Uterus (tissue), 4 donors: ENCODE results near the gene DDX56. TPM values are rescaled to one million over a fixed set of nuclear protein-coding genes. Genes with fewer than 3 reads are reported as not detected.
A peak's percentile ranks its signal among the peaks of the same experiment; 100 is the strongest.

Experiments used
- DNase-seq, 2 donors: peaks; one replicate each; pipeline ENCODE4 v3.0.0-alpha.2; 2019 to 2020
- H3K27ac ChIP-seq, 2 donors: fragments of 200-600 bp; sonication (generic); 1 replicate in 1 of 2; 2 replicates in 1 of 2; pipeline ENCODE4 v1.5.1; 2016 to 2018
- H3K27me3 ChIP-seq, 2 donors: fragments of 200-600 bp; sonication (generic); one replicate each; pipeline ENCODE4 v1.5.1; 2018 to 2019; ENCODE audit warnings: control low read depth in 1 of 2
- H3K36me3 ChIP-seq, 2 donors: fragments of 200-600 bp; sonication (generic); one replicate each; pipeline ENCODE4 v1.5.1; 2019; ENCODE audit warnings: control low read depth in 1 of 2
- H3K4me1 ChIP-seq, 2 donors: fragments of 200-600 bp; sonication (generic); one replicate each; pipeline ENCODE4 v1.5.1; 2018 to 2019; ENCODE audit warnings: control low read depth in 1 of 2
- H3K4me3 ChIP-seq, 2 donors: fragments of 200-600 bp; sonication (generic); 1 replicate in 1 of 2; 2 replicates in 1 of 2; pipeline ENCODE4 v1.5.1; 2018 to 2019; ENCODE audit warnings: mild to moderate bottlenecking in 1 of 2
- H3K9me3 ChIP-seq, 2 donors: fragments of 200-600 bp; sonication (generic); one replicate each; pipeline ENCODE4 v1.5.1; 2019; ENCODE audit warnings: control low read depth in 1 of 2
- POLR2A ChIP-seq, 2 donors: fragments of 450-650 bp; IDR thresholded peaks; one replicate each; pipeline ENCODE4 v1.6.1; 2016; ENCODE audit warnings: antibody characterized with exemption in 2 of 2, mild to moderate bottlenecking in 1 of 2, moderate library complexity in 1 of 2
- intact Hi-C: fragments of 100-400 bp; cut with DNase I; formaldehyde crosslinking; loops from one replicate; pipeline ENCODE4 v1.15.1; 2023; ENCODE audit warnings: low total_unique reads
- total RNA-seq, 4 donors: library from RNA; depleted of rRNA in 3 of 4; stranded (reverse); fragments of >200 nt in 3 of 4; gene quantifications; one replicate each; pipeline versions ENCODE4 v1.1.0 to v1.2.4, GENCODE V29; 2014 to 2023
- TF ChIP-seq, protein P1 (sequence below), 4 experiments: fragments of 200-600 bp in 2 of 4; fragments of 450-650 bp in 2 of 4; sonication (generic) in 2 of 4; IDR thresholded peaks; one replicate each; pipeline ENCODE4 v1.5.1; 2016 to 2019; ENCODE audit warnings: antibody characterized with exemption in 4 of 4, mild to moderate bottlenecking in 2 of 4, moderate library complexity in 1 of 4
- donor health status: DM: yes; HTN: yes; CAD: no.

Gene DDX56, protein sequence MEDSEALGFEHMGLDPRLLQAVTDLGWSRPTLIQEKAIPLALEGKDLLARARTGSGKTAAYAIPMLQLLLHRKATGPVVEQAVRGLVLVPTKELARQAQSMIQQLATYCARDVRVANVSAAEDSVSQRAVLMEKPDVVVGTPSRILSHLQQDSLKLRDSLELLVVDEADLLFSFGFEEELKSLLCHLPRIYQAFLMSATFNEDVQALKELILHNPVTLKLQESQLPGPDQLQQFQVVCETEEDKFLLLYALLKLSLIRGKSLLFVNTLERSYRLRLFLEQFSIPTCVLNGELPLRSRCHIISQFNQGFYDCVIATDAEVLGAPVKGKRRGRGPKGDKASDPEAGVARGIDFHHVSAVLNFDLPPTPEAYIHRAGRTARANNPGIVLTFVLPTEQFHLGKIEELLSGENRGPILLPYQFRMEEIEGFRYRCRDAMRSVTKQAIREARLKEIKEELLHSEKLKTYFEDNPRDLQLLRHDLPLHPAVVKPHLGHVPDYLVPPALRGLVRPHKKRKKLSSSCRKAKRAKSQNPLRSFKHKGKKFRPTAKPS
- total RNA-seq: 10 to 100 TPM; 35.9 to 75.8 (median 45.2) TPM

DNA sequence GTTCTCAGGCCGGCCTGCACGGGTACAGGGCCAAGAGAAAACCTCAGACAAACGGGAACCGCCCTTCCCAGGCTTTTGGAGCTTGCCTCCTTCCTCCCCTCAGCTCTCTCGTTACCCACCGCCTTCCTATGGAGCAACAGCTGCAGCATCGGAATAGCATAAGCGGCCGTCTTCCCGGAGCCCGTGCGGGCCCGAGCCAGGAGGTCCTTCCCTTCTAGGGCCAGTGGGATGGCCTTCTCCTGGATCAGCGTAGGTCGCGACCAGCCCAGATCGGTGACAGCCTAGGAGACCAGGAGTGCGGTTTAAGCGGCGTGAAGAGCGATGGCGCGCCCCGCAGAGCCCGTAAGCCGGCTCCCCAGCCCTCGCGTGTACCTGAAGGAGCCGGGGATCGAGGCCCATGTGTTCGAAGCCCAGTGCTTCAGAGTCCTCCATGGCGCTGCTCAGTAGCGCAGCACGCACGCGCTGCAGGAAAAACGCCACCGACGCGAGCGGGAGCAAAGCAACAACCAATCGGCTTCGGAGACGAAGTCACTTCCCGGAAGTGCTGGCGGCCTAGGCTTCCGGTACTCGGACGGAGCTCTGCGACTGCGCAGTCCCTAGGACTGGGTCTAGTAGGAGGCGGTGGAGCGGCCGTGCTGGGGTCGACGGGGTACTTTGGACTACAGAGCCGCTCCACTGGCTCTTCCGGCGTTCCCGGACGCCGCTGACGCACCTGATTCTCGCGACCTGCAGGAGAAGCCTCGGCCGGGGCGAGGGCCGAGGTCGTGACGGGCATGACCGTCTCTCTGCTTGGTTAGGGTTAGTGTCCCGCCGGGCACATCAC lies at the start of gene DDX56:
Gene DDX56 (minus strand): TSS at position 445 of the 823 bp plus-strand sequence. CDS start 13 bp downstream, at position 432.
- DNase-seq: peak; percentile 92 to 94
- Histone ChIP-seq H3K4me3 (peak within 1 kb of the TSS; percentile 87 to 99), H3K27ac (peak within 1 kb of the TSS; percentile 81 to 91), H3K27me3 (no peaks in the 10 kb centered on the region), H3K36me3 (no peaks in the 10 kb centered on the region), H3K9me3 (no peaks in the 10 kb centered on the region), H3K4me1 (peaks cover 0 to 6% of the 10 kb centered on the region in 2 donors)
- intact Hi-C loops: loop anchor here (10.0 kb wide), 1 partner anchor 411 kb away; no protein-coding TSS in a partner anchor
- TF ChIP-seq POLR2A (IDR thresholded peaks at IDR 0.05): peak; percentile 77 to 86
- TF ChIP-seq, protein P1, sequence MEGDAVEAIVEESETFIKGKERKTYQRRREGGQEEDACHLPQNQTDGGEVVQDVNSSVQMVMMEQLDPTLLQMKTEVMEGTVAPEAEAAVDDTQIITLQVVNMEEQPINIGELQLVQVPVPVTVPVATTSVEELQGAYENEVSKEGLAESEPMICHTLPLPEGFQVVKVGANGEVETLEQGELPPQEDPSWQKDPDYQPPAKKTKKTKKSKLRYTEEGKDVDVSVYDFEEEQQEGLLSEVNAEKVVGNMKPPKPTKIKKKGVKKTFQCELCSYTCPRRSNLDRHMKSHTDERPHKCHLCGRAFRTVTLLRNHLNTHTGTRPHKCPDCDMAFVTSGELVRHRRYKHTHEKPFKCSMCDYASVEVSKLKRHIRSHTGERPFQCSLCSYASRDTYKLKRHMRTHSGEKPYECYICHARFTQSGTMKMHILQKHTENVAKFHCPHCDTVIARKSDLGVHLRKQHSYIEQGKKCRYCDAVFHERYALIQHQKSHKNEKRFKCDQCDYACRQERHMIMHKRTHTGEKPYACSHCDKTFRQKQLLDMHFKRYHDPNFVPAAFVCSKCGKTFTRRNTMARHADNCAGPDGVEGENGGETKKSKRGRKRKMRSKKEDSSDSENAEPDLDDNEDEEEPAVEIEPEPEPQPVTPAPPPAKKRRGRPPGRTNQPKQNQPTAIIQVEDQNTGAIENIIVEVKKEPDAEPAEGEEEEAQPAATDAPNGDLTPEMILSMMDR (IDR thresholded peaks at IDR 0.05): peak in 1 of 4 experiments; percentile 8

DNA sequence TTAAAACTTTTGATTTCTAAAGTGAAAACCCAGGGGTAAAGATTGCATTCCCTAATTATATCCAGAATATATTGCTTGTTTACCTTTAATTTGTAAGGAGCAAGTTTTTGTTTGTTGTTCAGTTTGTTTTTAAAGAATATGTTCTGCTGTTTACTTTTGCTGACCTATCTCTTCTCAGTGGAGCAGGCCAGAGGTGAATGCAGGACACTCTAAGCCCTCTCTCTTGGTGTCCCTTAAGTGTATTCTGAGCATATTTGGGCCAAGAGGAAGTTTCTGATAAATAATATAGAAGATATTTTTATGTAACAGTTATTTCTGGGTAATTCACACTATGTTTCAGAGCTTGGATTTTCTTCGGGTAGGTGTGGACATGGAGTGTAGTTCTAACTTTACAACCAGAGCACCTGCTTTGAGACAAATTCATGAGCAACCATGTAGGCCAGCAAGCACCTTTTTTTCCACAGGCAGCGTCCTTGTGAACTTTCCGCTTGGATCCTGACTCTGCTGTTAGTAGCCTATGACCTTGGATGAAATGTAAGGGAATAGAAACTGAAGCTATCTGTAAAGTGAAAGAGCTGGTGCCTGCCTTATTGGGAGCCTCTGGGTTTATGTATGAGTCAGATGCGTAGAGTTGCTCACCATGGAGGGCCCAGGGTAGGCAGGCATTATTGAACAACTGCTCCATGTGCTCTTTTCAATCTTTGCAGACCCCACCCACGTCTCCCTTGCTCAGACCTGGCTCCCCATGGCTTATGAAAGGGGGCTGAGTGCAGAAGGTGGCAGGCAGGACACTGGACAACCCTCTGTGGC lies 48.8 kb upstream of the DDX56 start:
- Histone ChIP-seq H3K27ac (no peak overlapping the region), H3K27me3 (no peaks in the 10 kb centered on the region), H3K36me3 (no peaks in the 10 kb centered on the region), H3K9me3 (no peaks in the 10 kb centered on the region), H3K4me1 (no peaks in the 10 kb centered on the region), H3K4me3 (no peak overlapping the region)
- intact Hi-C loops: no loop called here
- no peak for DNase-seq
- TF ChIP-seq POLR2A (IDR thresholded peaks at IDR 0.05): no peak
- TF ChIP-seq, protein P1 (IDR thresholded peaks at IDR 0.05): no peak

DNA sequence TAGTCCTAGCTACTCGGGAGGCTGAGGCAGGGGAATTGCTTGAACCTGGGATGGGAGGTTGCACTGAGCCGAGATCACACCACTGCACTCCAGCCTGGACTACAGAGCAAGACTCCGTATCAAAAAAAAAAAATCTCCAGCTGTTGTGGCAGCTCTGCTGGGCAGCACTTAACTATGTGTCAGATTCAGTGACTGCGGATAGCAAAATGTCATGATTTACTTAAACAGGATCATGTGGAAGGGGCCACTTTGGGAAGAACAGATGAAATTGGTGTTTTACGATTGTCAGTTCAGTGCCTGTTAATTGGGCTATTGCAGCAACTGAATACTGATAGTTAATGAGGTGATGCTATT lies 48.0 kb upstream of the DDX56 start:
- no peak for TF ChIP-seq POLR2A (IDR thresholded peaks at IDR 0.05)
- TF ChIP-seq, protein P1 (IDR thresholded peaks at IDR 0.05): no peak
- H3K36me3 ChIP-seq: no peaks in the 10 kb centered on the region
- intact Hi-C loops: no loop called here
- no peaks in the 10 kb centered on the region for H3K27me3 ChIP-seq
- H3K4me1 ChIP-seq: no peaks in the 10 kb centered on the region
- DNase-seq: no peak
- H3K4me3 ChIP-seq: no peak overlapping the region
- H3K27ac ChIP-seq: no peak overlapping the region
- no peaks in the 10 kb centered on the region for H3K9me3 ChIP-seq

DNA sequence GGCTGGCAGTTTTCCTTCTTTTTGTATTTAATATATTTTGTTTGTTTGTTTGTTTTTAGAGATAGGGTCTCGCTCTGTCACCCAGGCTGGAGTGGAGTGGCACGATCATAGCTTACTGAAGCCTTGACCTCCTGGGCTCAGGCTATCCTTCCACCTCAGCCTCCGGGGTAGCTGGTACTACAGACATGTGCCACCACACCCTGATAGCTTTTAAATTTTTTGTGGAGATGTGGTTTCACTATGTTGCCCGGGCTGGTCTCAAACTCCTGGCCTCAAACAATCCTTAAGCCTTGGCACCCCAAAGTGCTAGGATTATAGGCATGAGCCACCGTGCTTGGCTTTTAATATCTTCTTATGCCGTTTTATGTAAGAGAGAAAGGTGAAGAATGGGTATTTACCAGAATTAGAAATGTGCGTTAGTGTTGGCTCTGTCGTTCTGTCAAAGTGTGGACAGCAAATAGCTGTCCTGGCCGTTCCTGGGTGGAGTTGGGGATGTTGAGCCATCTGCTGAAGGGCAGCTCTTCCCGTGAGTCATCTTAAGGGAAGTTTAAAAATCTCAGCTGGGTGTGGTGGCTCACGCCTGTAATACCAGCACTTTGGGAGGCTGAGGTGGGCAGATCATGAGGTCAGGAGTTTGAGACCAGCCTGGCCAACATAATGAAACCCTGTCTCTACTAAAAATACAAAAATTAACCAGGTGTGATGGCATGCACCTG lies 47.5 kb upstream of the DDX56 start:
- no peak for TF ChIP-seq POLR2A (IDR thresholded peaks at IDR 0.05)
- TF ChIP-seq, protein P1 (IDR thresholded peaks at IDR 0.05): no peak
- Histone ChIP-seq H3K9me3 (no peaks in the 10 kb centered on the region), H3K36me3 (no peaks in the 10 kb centered on the region), H3K4me3 (no peak overlapping the region), H3K27ac (no peak overlapping the region), H3K27me3 (no peaks in the 10 kb centered on the region), H3K4me1 (no peaks in the 10 kb centered on the region)
- no peak for DNase-seq
- intact Hi-C loops: no loop called here
